Pericardium fibroblast (primary cell): ENCODE measurements around the gene APC2. TPM values are rescaled to one million over a fixed set of nuclear protein-coding genes. Genes with fewer than 3 reads are reported as not detected.

ENCODE experiments used
- total RNA-seq: library from RNA; depleted of rRNA; stranded (reverse); fragments of >200 nt; gene quantifications from 2 replicates; pipeline ENCODE4 v1.2.3, GENCODE V29; 2015

The APC2 gene, protein sequence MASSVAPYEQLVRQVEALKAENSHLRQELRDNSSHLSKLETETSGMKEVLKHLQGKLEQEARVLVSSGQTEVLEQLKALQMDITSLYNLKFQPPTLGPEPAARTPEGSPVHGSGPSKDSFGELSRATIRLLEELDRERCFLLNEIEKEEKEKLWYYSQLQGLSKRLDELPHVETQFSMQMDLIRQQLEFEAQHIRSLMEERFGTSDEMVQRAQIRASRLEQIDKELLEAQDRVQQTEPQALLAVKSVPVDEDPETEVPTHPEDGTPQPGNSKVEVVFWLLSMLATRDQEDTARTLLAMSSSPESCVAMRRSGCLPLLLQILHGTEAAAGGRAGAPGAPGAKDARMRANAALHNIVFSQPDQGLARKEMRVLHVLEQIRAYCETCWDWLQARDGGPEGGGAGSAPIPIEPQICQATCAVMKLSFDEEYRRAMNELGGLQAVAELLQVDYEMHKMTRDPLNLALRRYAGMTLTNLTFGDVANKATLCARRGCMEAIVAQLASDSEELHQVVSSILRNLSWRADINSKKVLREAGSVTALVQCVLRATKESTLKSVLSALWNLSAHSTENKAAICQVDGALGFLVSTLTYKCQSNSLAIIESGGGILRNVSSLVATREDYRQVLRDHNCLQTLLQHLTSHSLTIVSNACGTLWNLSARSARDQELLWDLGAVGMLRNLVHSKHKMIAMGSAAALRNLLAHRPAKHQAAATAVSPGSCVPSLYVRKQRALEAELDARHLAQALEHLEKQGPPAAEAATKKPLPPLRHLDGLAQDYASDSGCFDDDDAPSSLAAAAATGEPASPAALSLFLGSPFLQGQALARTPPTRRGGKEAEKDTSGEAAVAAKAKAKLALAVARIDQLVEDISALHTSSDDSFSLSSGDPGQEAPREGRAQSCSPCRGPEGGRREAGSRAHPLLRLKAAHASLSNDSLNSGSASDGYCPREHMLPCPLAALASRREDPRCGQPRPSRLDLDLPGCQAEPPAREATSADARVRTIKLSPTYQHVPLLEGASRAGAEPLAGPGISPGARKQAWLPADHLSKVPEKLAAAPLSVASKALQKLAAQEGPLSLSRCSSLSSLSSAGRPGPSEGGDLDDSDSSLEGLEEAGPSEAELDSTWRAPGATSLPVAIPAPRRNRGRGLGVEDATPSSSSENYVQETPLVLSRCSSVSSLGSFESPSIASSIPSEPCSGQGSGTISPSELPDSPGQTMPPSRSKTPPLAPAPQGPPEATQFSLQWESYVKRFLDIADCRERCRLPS (N-terminal part only)
- 0.12 and 0.26 TPM in 2 replicates for total RNA-seq

DNA sequence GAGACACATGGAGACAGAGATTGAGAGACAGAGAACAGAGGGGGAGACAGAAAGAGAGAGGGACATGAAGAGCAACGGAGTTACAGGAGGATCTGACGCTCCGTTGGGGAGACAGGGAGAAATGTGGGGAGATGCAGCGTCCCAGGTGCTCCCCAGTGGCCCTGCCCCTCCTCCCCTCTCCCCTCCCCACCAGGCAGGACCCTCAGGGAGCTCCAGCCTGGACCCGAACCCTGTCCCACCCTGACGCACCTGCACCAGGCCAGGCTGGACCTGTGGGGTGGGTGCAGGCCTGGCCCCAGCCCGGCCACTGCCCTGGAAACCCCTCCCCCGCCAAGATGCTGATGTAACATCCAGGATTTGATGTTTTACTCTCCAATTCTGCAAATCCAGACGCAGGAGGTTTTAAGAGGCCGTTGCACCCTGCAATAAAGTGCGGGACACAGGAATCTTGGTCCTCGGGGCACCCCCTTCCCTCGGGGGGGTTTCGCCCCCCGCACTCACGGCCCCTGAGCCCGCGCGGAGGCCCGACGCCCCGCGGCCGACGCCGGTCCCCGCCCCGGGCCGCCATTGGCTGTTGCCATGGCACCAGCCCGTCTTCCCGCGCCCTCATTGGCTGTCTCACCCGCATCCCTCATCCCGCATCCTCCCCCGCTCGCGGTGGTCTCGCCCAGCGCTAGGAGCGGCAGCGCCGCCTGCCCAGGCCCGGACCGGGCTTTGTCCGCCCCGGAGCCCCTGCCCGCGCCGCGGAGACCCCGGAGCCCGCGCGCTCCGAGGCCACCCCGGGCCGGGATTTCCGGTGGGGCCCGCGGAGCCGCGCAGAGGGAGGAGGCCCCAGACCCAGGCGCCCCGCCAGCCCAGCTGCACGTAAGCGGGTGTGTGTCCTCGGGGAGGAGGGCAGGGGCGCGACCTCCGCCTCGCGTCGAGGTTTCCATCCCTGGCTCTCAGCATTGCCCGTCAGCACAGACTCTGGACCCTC is at the start of gene APC2:
TSS of gene APC2 (plus strand) at position 655 of the 976 bp plus-strand sequence. CDS start 2,881 bp downstream, outside the sequence.

GRCh38 chr19:1401138-1401888 is 48.6 kb upstream of the APC2 start, which contains the start of gene GAMT:
Gene GAMT (minus strand): TSS chr19:1401542. CDS start chr19:1401476, 66 bp downstream.

DNA sequence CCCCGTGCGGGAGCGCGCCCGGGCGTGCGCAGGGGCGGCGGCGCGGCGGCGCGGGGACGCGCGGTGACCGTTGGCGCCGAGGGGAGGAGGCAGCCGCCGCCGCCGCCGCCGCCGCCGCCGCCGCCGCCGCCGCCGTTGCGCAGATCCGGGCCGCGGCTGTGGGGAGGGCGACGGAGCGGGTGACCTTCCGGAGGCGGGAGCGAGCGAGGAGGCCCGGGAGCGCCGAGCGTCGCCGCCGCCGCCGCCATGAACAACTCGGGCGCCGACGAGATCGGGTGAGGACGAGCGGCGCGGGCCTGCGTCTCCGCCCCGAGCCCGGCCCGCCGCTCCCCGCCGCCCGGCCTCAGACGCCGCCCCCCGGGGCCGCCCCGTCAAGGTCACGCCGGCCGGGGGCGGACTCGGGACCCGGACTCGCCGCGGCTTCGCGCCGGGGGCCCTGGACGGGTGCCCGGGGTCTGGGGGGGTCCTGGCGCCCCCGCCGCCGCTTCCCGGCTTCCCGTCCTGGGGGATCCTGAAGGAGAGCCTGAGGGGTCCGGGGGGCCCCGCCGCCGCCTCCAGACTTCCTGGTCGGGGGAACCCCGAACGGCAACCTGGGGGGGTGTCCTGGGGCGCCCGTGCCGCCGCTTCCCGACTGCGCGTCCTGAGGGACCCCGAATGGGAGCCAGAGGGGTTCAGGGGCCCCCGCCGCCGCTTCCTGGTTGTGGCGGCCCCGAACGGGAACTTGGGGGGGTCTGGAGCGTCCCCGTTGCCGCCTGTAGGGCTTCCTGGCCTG is 42.2 kb upstream of the APC2 start, which contains the start of gene DAZAP1:
TSS of gene DAZAP1 (plus strand) at position 59 of the 772 bp plus-strand sequence. CDS start at position 247, 188 bp downstream.

GRCh38 chr19:1438035-1438932 is 11.6 kb upstream of the APC2 start, which contains the start of gene RPS15:
Gene RPS15 (plus strand): TSS chr19:1438396. CDS start chr19:1438426, 30 bp downstream.

DNA sequence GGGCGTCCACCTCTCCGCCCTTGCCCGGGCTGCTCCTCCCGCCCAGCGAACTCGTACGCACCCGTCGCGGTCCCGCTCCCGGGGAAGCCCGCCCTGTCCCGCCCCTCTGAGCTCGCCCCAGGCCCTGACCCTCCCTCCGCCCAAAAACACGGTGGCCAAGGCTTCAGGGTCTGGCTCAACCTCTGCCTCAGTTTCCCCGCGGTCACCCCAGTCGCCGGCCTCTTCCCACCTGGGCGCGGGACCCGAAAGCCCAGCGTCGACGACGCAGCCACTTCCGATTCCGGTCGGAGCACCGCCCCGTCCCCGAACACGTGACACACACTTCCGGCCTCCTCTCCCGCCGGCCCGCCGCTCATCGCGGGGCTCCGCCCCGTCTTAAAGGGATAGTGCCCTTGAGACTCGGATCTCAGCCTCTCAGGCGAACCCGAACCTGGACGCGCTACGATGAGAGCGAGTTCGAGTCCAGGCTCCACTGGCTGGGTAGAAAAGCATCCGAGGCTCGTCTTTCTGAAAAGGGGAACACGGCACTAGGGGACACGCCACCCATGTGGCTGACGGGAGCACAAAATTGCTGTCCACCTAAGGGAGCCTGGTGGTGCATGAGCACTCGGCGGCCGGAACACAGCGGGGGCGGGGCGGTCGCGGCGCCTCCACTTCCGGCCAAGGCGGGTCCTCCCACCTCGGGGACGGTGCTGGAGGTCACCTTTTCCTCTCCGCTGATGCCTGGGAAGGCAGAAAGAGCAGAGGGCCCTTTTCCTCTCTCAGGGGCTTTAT is 29.2 kb downstream of the APC2 start, which contains the start of gene C19orf25:
TSS of gene C19orf25 (minus strand) at position 282 of the 774 bp plus-strand sequence. CDS start 312 bp downstream, outside the sequence.

GRCh38 chr19:1490311-1491113 is 40.6 kb downstream of the APC2 start, which contains the start of gene PCSK4:
Gene PCSK4 (minus strand): TSS chr19:1490350. CDS start chr19:1490346, 4 bp downstream.

GRCh38 chr19:1491114-1491848 is 41.4 kb downstream of the APC2 start, which contains the start of gene REEP6:
Gene REEP6 (plus strand): TSS chr19:1491181. CDS start chr19:1491270, 89 bp downstream.

DNA sequence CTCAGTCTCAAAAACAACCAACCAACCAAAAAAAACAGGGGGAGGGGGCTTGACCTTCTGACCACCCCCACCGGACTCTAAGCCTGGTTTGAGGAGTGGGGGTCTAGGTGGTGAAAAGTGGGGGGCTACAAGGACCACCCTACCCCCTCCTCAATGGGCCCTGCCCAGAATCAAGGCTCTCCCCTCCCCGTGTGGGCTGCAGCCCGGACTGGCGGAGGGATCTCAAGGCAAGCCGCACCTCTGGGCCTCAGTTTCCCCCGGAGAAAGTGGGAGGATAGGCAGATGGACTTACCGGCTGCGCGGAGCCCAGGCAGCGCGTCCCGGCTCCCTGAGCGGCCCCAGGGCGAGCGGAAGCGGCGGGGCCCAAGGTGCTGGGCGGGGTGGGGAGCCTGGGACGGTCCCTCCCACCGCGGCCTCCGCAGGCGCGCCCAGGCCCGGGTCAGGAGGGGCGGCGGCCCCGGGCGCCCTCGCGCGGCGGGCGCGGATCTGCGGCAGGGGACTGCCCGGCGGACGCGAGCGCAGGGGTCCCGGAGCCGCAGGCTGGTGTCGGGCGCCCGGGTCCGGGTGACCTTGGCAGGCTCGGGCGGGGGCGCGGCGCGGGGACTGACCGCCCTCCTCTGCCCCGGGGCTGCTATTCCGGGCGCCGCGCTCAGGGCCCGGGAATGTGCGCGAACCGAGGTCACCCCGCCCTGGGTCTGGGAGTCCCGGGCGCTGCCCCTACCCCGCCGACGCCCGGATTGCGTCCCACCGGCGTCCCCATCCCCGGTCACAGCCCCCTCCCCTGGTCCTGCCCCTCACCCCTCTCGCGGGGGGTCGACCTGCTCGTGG is 63.0 kb downstream of the APC2 start, which contains the start of gene ADAMTSL5:
TSS of gene ADAMTSL5 (minus strand) at position 349 of the 828 bp plus-strand sequence. CDS start 2,076 bp downstream, outside the sequence.

Other genes starting within 250 kb of the APC2 start
- 51.6 and 71.1 TPM in 2 replicates for gene STK11, start 244.3 kb upstream of the APC2 start, total RNA-seq
- gene CBARP, start 212.1 kb upstream of the APC2 start, total RNA-seq: 3.3 and 5.3 TPM in 2 replicates
- 86.9 and 99.1 TPM in 2 replicates for gene ATP5F1D, start 208.4 kb upstream of the APC2 start, total RNA-seq
- 30.0 and 35.2 TPM in 2 replicates for gene MIDN, start 201.5 kb upstream of the APC2 start, total RNA-seq
- gene CIRBP, start 180.8 kb upstream of the APC2 start, total RNA-seq: 265 and 266 TPM in 2 replicates
- 68.3 and 69.5 TPM in 2 replicates for gene FAM174C, start 174.6 kb upstream of the APC2 start, total RNA-seq
- not detected in 2 replicates for gene EFNA2, start 164.2 kb upstream of the APC2 start, total RNA-seq
- gene NDUFS7, start 66.2 kb upstream of the APC2 start, total RNA-seq: 74.5 and 93.4 TPM in 2 replicates
- 52.0 and 87.9 TPM in 2 replicates for gene GAMT, start 48.6 kb upstream of the APC2 start, total RNA-seq
- gene DAZAP1, start 42.5 kb upstream of the APC2 start, total RNA-seq: 34.8 and 39.7 TPM in 2 replicates
- 2,046 and 3,043 TPM in 2 replicates for gene RPS15, start 11.7 kb upstream of the APC2 start, total RNA-seq
- gene C19orf25, start 29.1 kb downstream of the APC2 start, total RNA-seq: 33.8 and 60.8 TPM in 2 replicates
- 0.12 and 1.0 TPM in 2 replicates for gene PCSK4, start 40.2 kb downstream of the APC2 start, total RNA-seq
- gene REEP6, start 41.1 kb downstream of the APC2 start, total RNA-seq: 6.1 and 12.4 TPM in 2 replicates
- gene ADAMTSL5, start 62.9 kb downstream of the APC2 start, total RNA-seq: 8.8 and 14.8 TPM in 2 replicates
- not detected in 2 replicates for gene PLK5, start 74.0 kb downstream of the APC2 start, total RNA-seq
- 40.6 and 46.9 TPM in 2 replicates for gene MEX3D, start 118.2 kb downstream of the APC2 start, total RNA-seq
- 106 and 111 TPM in 2 replicates for gene MBD3, start 142.7 kb downstream of the APC2 start, total RNA-seq
- 75.7 and 111 TPM in 2 replicates for gene UQCR11, start 155.3 kb downstream of the APC2 start, total RNA-seq
- 102 and 115 TPM in 2 replicates for gene TCF3, start 202.5 kb downstream of the APC2 start, total RNA-seq